ENCODE measurements around the gene STAT5A.

The STAT5A gene

DNA sequence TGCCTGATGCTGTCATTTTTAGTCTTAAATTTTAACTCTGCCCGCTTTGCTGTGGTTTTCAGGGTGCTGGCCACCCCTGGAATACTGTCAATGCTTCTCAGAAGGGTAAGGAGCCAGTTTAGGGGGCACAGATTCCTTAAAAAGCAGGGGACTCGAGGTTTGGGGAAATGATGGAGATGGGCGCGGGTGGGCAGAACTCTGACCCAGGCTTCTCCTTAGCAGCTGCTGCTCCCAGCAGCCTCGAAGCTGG is 23.7 kb downstream of the STAT5A start:
- POLR2A ChIA-PET (ENCODE audit: low non-redundant PET) = interaction anchor here (0.6 kb wide), 1 partner anchor 33 kb away, joined by 3 read pairs; no protein-coding TSS in a partner anchor
- TF ChIP-seq CTCF (conservative IDR thresholded peaks at IDR 0.05; ENCODE audit: low read depth) = no peak
- CTCF ChIA-PET = interaction anchor here (0.6 to 2.1 kb wide), 9 partner anchors 10 to 1124 kb away, joined by 3 to 10 read pairs (median 6); partner anchors contain the start of gene STAT5A
- no peak for DNase-seq (ENCODE audit: low spot score)
- peak overlapping the region; percentile 41 for H3K27ac ChIP-seq

GRCh38 chr17:42312285-42313130 is 24.2 kb downstream of the STAT5A start:
- peak overlapping the region; percentile 41 for H3K27ac ChIP-seq
- ChIA-PET POLR2A (ENCODE audit: low non-redundant PET) (interaction anchor here (0.6 kb wide), 1 partner anchor 33 kb away, joined by 3 read pairs; no protein-coding TSS in a partner anchor), CTCF (interaction anchor here (0.6 to 2.1 kb wide), 15 partner anchors 9 to 236 kb away, joined by 3 to 10 read pairs (median 4); partner anchors contain the start of gene STAT5A)
- TF ChIP-seq CTCF (conservative IDR thresholded peaks at IDR 0.05; ENCODE audit: low read depth) = peak; percentile 74
- DNase-seq (ENCODE audit: low spot score) = peak; percentile 58

GRCh38 chr17:42313389-42313772 is 25.1 kb downstream of the STAT5A start:
- H3K27ac ChIP-seq = peak overlapping the region; percentile 37
- DNase-seq (ENCODE audit: low spot score) = no peak
- POLR2A ChIA-PET (ENCODE audit: low non-redundant PET) = interaction anchor here (1.1 kb wide), 1 partner anchor 198 kb away, joined by 3 read pairs; no protein-coding TSS in a partner anchor
- no peak for TF ChIP-seq CTCF (conservative IDR thresholded peaks at IDR 0.05; ENCODE audit: low read depth)
- CTCF ChIA-PET = interaction anchor here (0.7 to 1.3 kb wide), 4 partner anchors 10 to 214 kb away, joined by 3 to 7 read pairs (median 4); no protein-coding TSS in a partner anchor

DNA sequence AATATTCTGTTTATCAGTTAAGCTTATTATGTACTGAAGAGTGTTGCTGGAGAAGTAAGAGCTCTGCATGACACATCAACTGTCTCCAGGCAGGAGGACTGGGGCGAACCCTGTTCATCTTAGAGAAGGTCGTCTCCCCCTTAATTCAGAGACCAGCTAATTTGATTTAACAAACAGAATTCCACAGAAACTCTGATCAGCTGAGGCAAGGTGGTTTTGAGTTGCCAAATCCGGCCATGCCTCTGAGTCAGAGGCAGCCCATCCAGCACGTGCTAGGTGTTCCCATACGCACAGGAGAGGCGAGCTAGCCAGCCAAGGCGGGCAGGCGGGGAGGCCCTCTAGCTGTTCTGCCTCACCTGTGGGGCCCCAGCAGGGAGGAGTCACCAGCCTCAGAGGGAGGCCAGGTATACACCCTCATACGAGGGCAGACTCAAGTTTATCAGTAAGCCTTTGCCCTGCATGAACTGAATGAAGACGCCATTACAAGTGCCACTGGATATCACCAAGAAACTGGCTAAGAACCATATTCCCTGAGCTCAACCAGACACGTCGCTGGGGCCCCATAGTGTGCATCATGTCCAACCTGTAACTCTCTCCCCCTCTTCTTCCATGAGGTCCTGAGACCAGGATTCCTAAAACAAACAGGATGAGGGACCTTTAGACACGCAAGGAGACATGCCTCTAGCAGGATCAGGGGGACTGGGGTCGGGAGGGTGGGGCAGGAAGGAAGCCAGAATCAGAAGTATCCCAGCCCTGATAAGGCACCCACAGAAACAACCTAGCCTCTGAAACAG is 25.7 kb downstream of the STAT5A start:
- TF ChIP-seq CTCF (conservative IDR thresholded peaks at IDR 0.05; ENCODE audit: low read depth) = no peak
- DNase-seq (ENCODE audit: low spot score) = no peak
- ChIA-PET POLR2A (ENCODE audit: low non-redundant PET) (interaction anchor here (0.7 to 1.1 kb wide), 3 partner anchors 109 to 225 kb away, joined by 3 to 6 read pairs (median 6); partner anchors contain the start of gene CAVIN1), CTCF (interaction anchor here (0.7 to 1.2 kb wide), 3 partner anchors 11 to 213 kb away, joined by 3 to 7 read pairs (median 3); no protein-coding TSS in a partner anchor)
- peak overlapping the region; percentile 37 for H3K27ac ChIP-seq

GRCh38 chr17:42315402-42316156 is 27.3 kb downstream of the STAT5A start:
- POLR2A ChIA-PET (ENCODE audit: low non-redundant PET) = no interaction called here

More at GRCh38 chr17:42315402-42316156, 27.3 kb downstream of the STAT5A start:
- no peak overlapping the region for H3K27ac ChIP-seq
- CTCF ChIA-PET = no interaction called here
- DNase-seq (ENCODE audit: low spot score) = no peak
- TF ChIP-seq CTCF (conservative IDR thresholded peaks at IDR 0.05; ENCODE audit: low read depth) = no peak

Measured in RWPE1 (cell line).